Measurements from ENCODE around the gene MEGF8. TPM values are rescaled to one million over a fixed set of nuclear protein-coding genes. Genes with fewer than 3 reads are reported as not detected.
A peak's percentile ranks its signal among the peaks of the same experiment; 100 is the strongest.

Gene MEGF8
- total and polyA plus RNA-seq, 4 donors = 1.2 to 13.7 (median 9.4) TPM

- no peaks in the 10 kb centered on the region for H3K9me3 ChIP-seq (ENCODE audit: control insufficient read depth in 4 of 4, low read length in 3 of 4)
- peaks cover 2 to 9% (median 6%) of the 10 kb centered on the region in 4 donors for H3K36me3 ChIP-seq (ENCODE audit: control insufficient read depth in 4 of 4, insufficient read depth in 3 of 4, low read depth in 1 of 4, low read length in 3 of 4)
- no peak for TF ChIP-seq GABPA (IDR thresholded peaks at IDR 0.05 in 1 of 2, conservative IDR thresholded peaks at IDR 0.05 in 1 of 2)
- TF ChIP-seq SP1 (IDR thresholded peaks at IDR 0.05) = no peak
- no peak for TF ChIP-seq MAX (IDR thresholded peaks at IDR 0.05)
- TF ChIP-seq RXRA (IDR thresholded peaks at IDR 0.05) = no peak
- no peak for TF ChIP-seq CTCF (IDR thresholded peaks at IDR 0.05; ENCODE audit: low read depth, low read length, missing input control)
- TF ChIP-seq FOXA1 (IDR thresholded peaks at IDR 0.05) = no peak
- no peak for TF ChIP-seq HNF4G (IDR thresholded peaks at IDR 0.05)
- no peak for TF ChIP-seq RAD21 (IDR thresholded peaks at IDR 0.05)
- TF ChIP-seq YY1 (IDR thresholded peaks at IDR 0.05) = no peak
- no peak for TF ChIP-seq EGR1 (IDR thresholded peaks at IDR 0.05; ENCODE audit: low read depth in 2 of 2)
- no peak for TF ChIP-seq ZBTB33 (IDR thresholded peaks at IDR 0.05)
- TF ChIP-seq TAF1 (conservative IDR thresholded peaks at IDR 0.05) = no peak
- no peak for TF ChIP-seq REST (IDR thresholded peaks at IDR 0.05)
- no peak for TF ChIP-seq ATF3 (IDR thresholded peaks at IDR 0.05)
- TF ChIP-seq JUND (IDR thresholded peaks at IDR 0.05) = no peak
- TF ChIP-seq HNF4A (conservative IDR thresholded peaks at IDR 0.05) = no peak
- WGBS = 78% methylated on average over 5 of the region's 5 CpGs
- peak overlapping the region; percentile 61 to 87 for H3K27ac ChIP-seq (ENCODE audit: low read depth in 1 of 2, low read length in 2 of 2)
- H3K27me3 ChIP-seq (ENCODE audit: control insufficient read depth in 4 of 4, insufficient read depth in 4 of 4, low read length in 3 of 4) = no peaks in the 10 kb centered on the region
- peaks cover 18 to 72% (median 47%) of the 10 kb centered on the region in 4 donors for H3K4me1 ChIP-seq (ENCODE audit: control insufficient read depth in 4 of 4, insufficient read depth in 4 of 4, low read length in 3 of 4)
- peak overlapping the region in 1 of 2 donors; percentile 64 for H3K9ac ChIP-seq (ENCODE audit: low read depth in 1 of 2, low read length in 2 of 2)
- no peak overlapping the region for H3K4me3 ChIP-seq (ENCODE audit: low read depth in 1 of 3, low read length in 3 of 3)
- DNase-seq (ENCODE audit: low spot score) = peak; percentile 34
These were observed 46.8 kb upstream of the MEGF8 start for GRCh38 chr19:42278452-42279154.

Data from liver (tissue), 9 donors.